HEK293 (cell line): ENCODE data around the gene CD164.

Experiments
- CTCF ChIA-PET: fragments of 350-600 bp; formaldehyde crosslinking; extraction: SDS; loops from one replicate; lab custom pipeline; 2021; ENCODE audit warnings: antibody characterized with exemption; lab: Yijun Ruan, JAX
- POLR2A ChIA-PET: fragments of 300-600 bp; formaldehyde crosslinking; extraction: SDS; loops from one replicate; lab custom pipeline; 2020; ENCODE audit warnings: antibody characterized with exemption, inconsistent platforms; lab: Yijun Ruan, JAX
- H3K27ac ChIP-seq: fragments of 200-500 bp; sonication (Bioruptor generic); 2 replicates; pipeline ENCODE4 v1.5.1; 2014; ENCODE audit warnings: low read depth, low read length, control low read depth, inconsistent platforms; ENCODE audit errors: extremely low read depth
- H3K36me3 ChIP-seq, 2 experiments: fragments of 200-500 bp in 1 of 2; sonication (Bioruptor generic) in 1 of 2; 1 replicate in 1 of 2; 2 replicates in 1 of 2; pipeline ENCODE4 v1.5.1; 2014 to 2017; ENCODE audit warnings: inconsistent platforms in 2 of 2, low read length in 2 of 2; ENCODE audit not compliant: control insufficient read depth in 2 of 2, insufficient read depth in 1 of 2
- H3K4me1 ChIP-seq: fragments of 200-500 bp; sonication (Bioruptor generic); 2 replicates; pipeline ENCODE4 v1.5.1; 2014; ENCODE audit warnings: mild to moderate bottlenecking, low read length, inconsistent platforms; ENCODE audit not compliant: control insufficient read depth, insufficient read depth
- H3K4me3 ChIP-seq: 2 replicates; pipeline ENCODE4 v1.5.1; 2011; ENCODE audit warnings: low read depth, mild to moderate bottlenecking, control low read depth, low read length, moderate library complexity
- H3K9me3 ChIP-seq: fragments of 200-500 bp; sonication (Bioruptor generic); 2 replicates; pipeline ENCODE4 v1.5.1; 2014; ENCODE audit warnings: low read depth, low read length, inconsistent platforms; ENCODE audit not compliant: control insufficient read depth, insufficient read depth
- GLIS2 ChIP-seq: fragments of 450-650 bp; formaldehyde crosslinking; IDR thresholded peaks from 2 replicates; pipeline ENCODE4 v1.5.1; 2016; ENCODE audit warnings: missing biosample characterization, missing genetic modification characterization
- HOXA7 ChIP-seq: sonication (generic); formaldehyde crosslinking; IDR thresholded peaks from 2 replicates; pipeline ENCODE4 v1.8.1; 2022; ENCODE audit warnings: missing genetic modification reagents, borderline replicate concordance
- IKZF3 ChIP-seq: fragments of 450-650 bp; IDR thresholded peaks from 2 replicates; pipeline ENCODE4 v1.5.0; 2018; ENCODE audit warnings: missing biosample characterization, mild to moderate bottlenecking, missing genetic modification characterization, moderate library complexity
- KLF10 ChIP-seq: fragments of 450-650 bp; IDR thresholded peaks from 2 replicates; pipeline ENCODE4 v1.5.1; 2018; ENCODE audit warnings: missing biosample characterization, mild to moderate bottlenecking, missing genetic modification characterization
- ZBTB20 ChIP-seq: fragments of 450-650 bp; formaldehyde crosslinking; IDR thresholded peaks from 2 replicates; pipeline ENCODE4 v1.5.1; 2016; ENCODE audit warnings: missing biosample characterization, missing genetic modification characterization
- ZNF132 ChIP-seq: fragments of 450-650 bp; formaldehyde crosslinking; IDR thresholded peaks from 2 replicates; pipeline ENCODE4 v1.5.1; 2017; ENCODE audit warnings: missing biosample characterization, missing genetic modification characterization, borderline replicate concordance
- ZNF292 ChIP-seq: fragments of 450-650 bp; formaldehyde crosslinking; IDR thresholded peaks from 2 replicates; pipeline ENCODE4 v1.5.1; 2016; ENCODE audit warnings: low read depth, missing biosample characterization, missing genetic modification characterization, borderline replicate concordance
- ZNF404 ChIP-seq: fragments of 450-650 bp; formaldehyde crosslinking; IDR thresholded peaks from 2 replicates; pipeline ENCODE4 v1.5.1; 2017; ENCODE audit warnings: missing biosample characterization, missing genetic modification characterization
- ZNF549 ChIP-seq: fragments of 450-650 bp; IDR thresholded peaks from 2 replicates; pipeline ENCODE4 v1.5.1; 2018; ENCODE audit warnings: missing biosample characterization, missing genetic modification characterization, mild to moderate bottlenecking, inconsistent platforms, moderate library complexity
- ZNF560 ChIP-seq: fragments of 450-650 bp; formaldehyde crosslinking; IDR thresholded peaks from 2 replicates; pipeline ENCODE4 v1.5.1; 2017; ENCODE audit warnings: missing biosample characterization, missing genetic modification characterization, borderline replicate concordance
- ZNF600 ChIP-seq: fragments of 450-650 bp; formaldehyde crosslinking; IDR thresholded peaks from 2 replicates; pipeline ENCODE4 v1.5.1; 2016; ENCODE audit warnings: missing biosample characterization, missing genetic modification characterization
- ZNF747 ChIP-seq: fragments of 450-650 bp; formaldehyde crosslinking; IDR thresholded peaks from 2 replicates; pipeline ENCODE4 v1.5.1; 2016; ENCODE audit warnings: missing biosample characterization, missing genetic modification characterization
- ZNF776 ChIP-seq: fragments of 450-650 bp; formaldehyde crosslinking; IDR thresholded peaks from 2 replicates; pipeline ENCODE4 v1.5.0; 2017; ENCODE audit warnings: missing biosample characterization, missing genetic modification characterization, borderline replicate concordance
- ZSCAN23 ChIP-seq: fragments of 450-650 bp; formaldehyde crosslinking; IDR thresholded peaks from 2 replicates; pipeline ENCODE4 v1.5.1; 2016; ENCODE audit warnings: missing biosample characterization, missing genetic modification characterization
- TF ChIP-seq, protein P1 (sequence below): fragments of 450-650 bp; formaldehyde crosslinking; IDR thresholded peaks from 2 replicates; pipeline ENCODE4 v1.5.0; 2017; ENCODE audit warnings: missing biosample characterization, missing genetic modification characterization, borderline replicate concordance
- TF ChIP-seq, protein P2 (sequence below): fragments of 450-650 bp; formaldehyde crosslinking; IDR thresholded peaks from 2 replicates; pipeline ENCODE4 v1.5.1; 2017; ENCODE audit warnings: missing biosample characterization, missing genetic modification characterization

CD164 gene

DNA sequence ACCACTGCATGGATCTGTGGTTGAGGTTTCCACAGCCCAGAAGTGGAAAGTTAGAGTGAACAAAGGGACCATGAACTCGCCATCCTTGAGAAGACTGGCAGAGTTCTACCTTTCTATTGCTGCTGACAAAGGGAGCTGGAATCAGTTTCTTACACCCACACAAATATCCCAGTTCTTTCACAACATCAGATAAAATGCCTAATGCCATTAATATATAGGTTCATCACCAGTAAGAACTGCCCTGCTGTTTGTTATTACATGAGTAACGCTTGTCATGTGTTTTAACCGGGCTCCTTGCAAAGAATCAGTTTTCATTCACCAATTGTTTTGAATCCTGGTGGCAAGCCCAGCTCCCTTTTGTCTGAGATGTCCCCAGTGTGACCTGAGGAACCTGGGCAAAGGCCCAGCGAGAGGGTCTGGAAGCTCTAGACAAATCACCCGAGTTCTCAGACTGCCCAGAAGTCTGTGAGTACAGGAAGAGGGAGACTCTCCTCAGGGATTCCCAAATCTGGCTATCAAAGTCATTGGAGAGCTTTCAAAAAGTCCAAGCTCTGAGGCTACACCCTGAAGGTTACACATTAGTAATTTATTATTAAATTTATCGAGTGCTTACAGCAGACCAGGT, 7.5 kb upstream of the CD164 start:
- Histone ChIP-seq H3K4me1 (0 out of 2 replicates have a peak, but pooled peaks cover under 1% of the 10 kb centered on the region), H3K27ac (no peak overlapping the region), H3K9me3 (no peaks in the 10 kb centered on the region), H3K4me3 (no peak overlapping the region), H3K36me3 (no peaks in the 10 kb centered on the region)
- no peak for TF ChIP-seq ZNF600 (tag by site-specific recombination)
- TF ChIP-seq, protein P1, sequence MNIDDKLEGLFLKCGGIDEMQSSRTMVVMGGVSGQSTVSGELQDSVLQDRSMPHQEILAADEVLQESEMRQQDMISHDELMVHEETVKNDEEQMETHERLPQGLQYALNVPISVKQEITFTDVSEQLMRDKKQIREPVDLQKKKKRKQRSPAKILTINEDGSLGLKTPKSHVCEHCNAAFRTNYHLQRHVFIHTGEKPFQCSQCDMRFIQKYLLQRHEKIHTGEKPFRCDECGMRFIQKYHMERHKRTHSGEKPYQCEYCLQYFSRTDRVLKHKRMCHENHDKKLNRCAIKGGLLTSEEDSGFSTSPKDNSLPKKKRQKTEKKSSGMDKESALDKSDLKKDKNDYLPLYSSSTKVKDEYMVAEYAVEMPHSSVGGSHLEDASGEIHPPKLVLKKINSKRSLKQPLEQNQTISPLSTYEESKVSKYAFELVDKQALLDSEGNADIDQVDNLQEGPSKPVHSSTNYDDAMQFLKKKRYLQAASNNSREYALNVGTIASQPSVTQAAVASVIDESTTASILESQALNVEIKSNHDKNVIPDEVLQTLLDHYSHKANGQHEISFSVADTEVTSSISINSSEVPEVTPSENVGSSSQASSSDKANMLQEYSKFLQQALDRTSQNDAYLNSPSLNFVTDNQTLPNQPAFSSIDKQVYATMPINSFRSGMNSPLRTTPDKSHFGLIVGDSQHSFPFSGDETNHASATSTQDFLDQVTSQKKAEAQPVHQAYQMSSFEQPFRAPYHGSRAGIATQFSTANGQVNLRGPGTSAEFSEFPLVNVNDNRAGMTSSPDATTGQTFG (tag by site-specific recombination), result no peak
- TF ChIP-seq ZSCAN23 (tag by site-specific recombination), result no peak
- TF ChIP-seq KLF10, result no peak
- TF ChIP-seq HOXA7 (CRISPR knock-in tag), result no peak
- no peak for TF ChIP-seq GLIS2 (tag by site-specific recombination)
- no peak for TF ChIP-seq ZNF549
- TF ChIP-seq ZNF560 (tag by site-specific recombination), result no peak
- no peak for TF ChIP-seq ZNF132
- TF ChIP-seq ZBTB20, result no peak
- no peak for TF ChIP-seq ZNF776
- no peak for TF ChIP-seq IKZF3 (tag by site-specific recombination)
- CTCF ChIA-PET, result interaction anchor here (0.6 to 1.6 kb wide), 4 partner anchors 22 to 308 kb away, joined by 3 read pairs; no protein-coding TSS in a partner anchor
- POLR2A ChIA-PET, result no interaction called here

- ChIA-PET CTCF (interaction anchor here (1.0 kb wide), 1 partner anchor 200 kb away, joined by 4 read pairs; no protein-coding TSS in a partner anchor), POLR2A (no interaction called here)
- Histone ChIP-seq H3K4me1 (peaks cover 8% of the 10 kb centered on the region; the same call in 1 of the 2 replicates), H3K4me3 (no peak overlapping the region), H3K9me3 (no peaks in the 10 kb centered on the region)
- TF ChIP-seq ZNF292 (tag by site-specific recombination) (no peak), ZNF404 (tag by site-specific recombination) (no peak)
- TF ChIP-seq, all 188 proteins: peak for 0
- H3K27ac ChIP-seq, result no peak overlapping the region
- H3K36me3 ChIP-seq, result no peaks in the 10 kb centered on the region
Measured at GRCh38 chr6:109388265-109388664, 6.0 kb upstream of the CD164 start.

GRCh38 chr6:109383438-109383940, 1.2 kb upstream of the CD164 start:
- Histone ChIP-seq H3K4me1 (peaks cover 8% of the 10 kb centered on the region), H3K9me3 (no peaks in the 10 kb centered on the region), H3K27ac (peak overlapping the region; percentile 98; the same call in 1 of the 2 replicates), H3K36me3 (peaks cover 0 to 10% of the 10 kb centered on the region in 2 experiments; a peak in 1 of 3 replicates), H3K4me3 (peak overlapping the region; percentile 78)
- CTCF ChIA-PET, result interaction anchor here (0.6 to 5.5 kb wide), 34 partner anchors 9 to 1563 kb away, joined by 3 to 89 read pairs (median 3); partner anchors contain the start of genes PPIL6, SESN1 and SMPD2
- TF ChIP-seq, protein P2, sequence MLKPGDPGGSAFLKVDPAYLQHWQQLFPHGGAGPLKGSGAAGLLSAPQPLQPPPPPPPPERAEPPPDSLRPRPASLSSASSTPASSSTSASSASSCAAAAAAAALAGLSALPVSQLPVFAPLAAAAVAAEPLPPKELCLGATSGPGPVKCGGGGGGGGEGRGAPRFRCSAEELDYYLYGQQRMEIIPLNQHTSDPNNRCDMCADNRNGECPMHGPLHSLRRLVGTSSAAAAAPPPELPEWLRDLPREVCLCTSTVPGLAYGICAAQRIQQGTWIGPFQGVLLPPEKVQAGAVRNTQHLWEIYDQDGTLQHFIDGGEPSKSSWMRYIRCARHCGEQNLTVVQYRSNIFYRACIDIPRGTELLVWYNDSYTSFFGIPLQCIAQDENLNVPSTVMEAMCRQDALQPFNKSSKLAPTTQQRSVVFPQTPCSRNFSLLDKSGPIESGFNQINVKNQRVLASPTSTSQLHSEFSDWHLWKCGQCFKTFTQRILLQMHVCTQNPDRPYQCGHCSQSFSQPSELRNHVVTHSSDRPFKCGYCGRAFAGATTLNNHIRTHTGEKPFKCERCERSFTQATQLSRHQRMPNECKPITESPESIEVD, result peak; percentile 11; the same call in 1 of the 2 replicates
- no peak for TF ChIP-seq ZNF747 (tag by site-specific recombination)
- POLR2A ChIA-PET, result interaction anchor here (0.5 to 3.1 kb wide), 17 partner anchors 9 to 1491 kb away, joined by 3 to 23 read pairs (median 3); partner anchors contain the start of genes AMD1, FOXO3, MICAL1 and PPIL6
